Adrenal gland (tissue), 12 donors: ENCODE results near the gene SFI1. TPM values are rescaled to one million over a fixed set of nuclear protein-coding genes. Genes with fewer than 3 reads are reported as not detected.

ENCODE experiments used
- DNase-seq, 7 donors: peaks; one replicate each; pipeline ENCODE4 v3.0.0-alpha.2; 2019 to 2020
- H3K27ac ChIP-seq, 5 donors: fragments of 200-600 bp; sonication (generic) in 4 of 5; 1 replicate in 3 of 5; 2 replicates in 2 of 5; pipeline versions ENCODE4 v1.5.1 to v1.8.0; 2016 to 2020; ENCODE audit warnings: mild to moderate bottlenecking in 1 of 5
- H3K27me3 ChIP-seq: fragments of 200-600 bp; 2 replicates; pipeline ENCODE4 v1.8.0; 2021
- H3K36me3 ChIP-seq, 2 donors: fragments of 200-600 bp; replicated peaks in 1 of 2; 1 replicate in 1 of 2; 2 replicates in 1 of 2; pipeline versions ENCODE4 v1.5.1 to v1.8.0; 2018 to 2022
- H3K4me1 ChIP-seq, 2 donors: fragments of 200-600 bp; replicated peaks in 1 of 2; 1 replicate in 1 of 2; 2 replicates in 1 of 2; pipeline versions ENCODE4 v1.5.1 to v1.8.0; 2018 to 2021
- H3K4me3 ChIP-seq, 4 donors: fragments of 200-600 bp; sonication (generic) in 3 of 4; one replicate each; pipeline ENCODE4 v1.5.1; 2016 to 2018
- H3K9me3 ChIP-seq, 3 donors: fragments of 200-600 bp; sonication (generic) in 1 of 3; replicated peaks in 1 of 3; 1 replicate in 2 of 3; 2 replicates in 1 of 3; pipeline versions ENCODE4 v1.5.1 to v1.8.0; 2016 to 2021
- CTCF ChIP-seq, 6 experiments: fragments of 450-650 bp in 4 of 6; fragments of 200-600 bp in 2 of 6; sonication (generic) in 1 of 6; IDR thresholded peaks; 1 replicate in 5 of 6; 2 replicates in 1 of 6; pipeline versions ENCODE4 v1.5.1 to v1.8.0; 2016 to 2021; ENCODE audit warnings: antibody characterized with exemption in 6 of 6, mild to moderate bottlenecking in 2 of 6, moderate library complexity in 1 of 6
- POLR2A ChIP-seq, 2 donors: fragments of 450-650 bp; IDR thresholded peaks; one replicate each; pipeline ENCODE4 v1.6.1; 2017; ENCODE audit warnings: antibody characterized with exemption in 2 of 2, mild to moderate bottlenecking in 2 of 2, moderate library complexity in 1 of 2
- WGBS, 4 donors: extraction: QIAGEN DNeasy Blood & Tissue Kit in 2 of 4; methylation state at CpG; one replicate each; pipeline versions ENCODE4 v1.1.5 to v1.1.7; 2013 to 2017; 5-methylcytosine and 5-hydroxymethylcytosine counted together
- intact Hi-C, 2 donors: fragments of 100-400 bp; cut with DNase I; formaldehyde crosslinking; loops; one replicate each; pipeline versions ENCODE4 v1.14.1 to v1.15.0; 2022 to 2023
- polyA plus RNA-seq, 3 donors: library from polyadenylated mRNA; stranded (reverse); fragments of 200-250 nt in 2 of 3; fragments of 350-450 nt in 1 of 3; fragmentation: Illumina TruSeq in 1 of 3; extraction: RNeasy Lipid Tissue Mini Kit (QIAGEN cat#74804) in 1 of 3; gene quantifications; one replicate each; pipeline ENCODE4 v1.2.3, GENCODE V29; 2013 to 2014
- total RNA-seq, 9 donors: library from RNA; depleted of rRNA in 4 of 9; stranded (reverse); fragments of >200 nt in 4 of 9; fragments of 120-200 nt in 1 of 9; fragmentation: NEBNext Ultra II Directional in 1 of 9; extraction: Animal tissue kit (Norgen Biotek cat#: 25700) in 1 of 9; gene quantifications; one replicate each; pipeline versions ENCODE4 v1.1.0 to v1.2.4, GENCODE V29; 2013 to 2023
- donor health status: healthy with polysubstance abuse.
- donor health status: Bipolar disorder and iron deficiency.
- donor health status: DM: yes; HTN: yes; CAD: no.
- donor health status: DM: no; HTN: no; CAD: no.
- donor health status: DM: no; HTN: no; CAD: no.
- donor health status: DM: yes; HTN: yes; CAD: no.

Gene SFI1
- total and polyA plus RNA-seq, 12 donors: 13.4 to 130 (median 33.1) TPM

- H3K4me3 ChIP-seq: peak overlapping the region in 2 of 4 donors; percentile 6 to 42
- H3K27ac ChIP-seq: peak overlapping the region in 4 of 5 donors; percentile 31 to 92 (median 68)
- DNase-seq: peak in 3 of 7 donors; percentile 41 to 63 (median 57)
- H3K36me3 ChIP-seq: no peaks in the 10 kb centered on the region
- H3K4me1 ChIP-seq: no peaks in the 10 kb centered on the region
- WGBS, 4 donors: 54 to 69% (median 64%) methylated on average over 7 to 15 of the region's 15 CpGs
- H3K9me3 ChIP-seq: no peaks in the 10 kb centered on the region
- H3K27me3 ChIP-seq: no peaks in the 10 kb centered on the region
- no peak for TF ChIP-seq CTCF (IDR thresholded peaks at IDR 0.05)
- TF ChIP-seq POLR2A (IDR thresholded peaks at IDR 0.05): no peak
- intact Hi-C loops: no loop called here
Measured at GRCh38 chr22:31637891-31638618, 141.7 kb downstream of the SFI1 start.

GRCh38 chr22:31639436-31640039, 143.2 kb downstream of the SFI1 start:
- H3K4me3 ChIP-seq: no peak overlapping the region
- H3K9me3 ChIP-seq: no peaks in the 10 kb centered on the region
- H3K27ac ChIP-seq: peak overlapping the region in 1 of 5 donors; percentile 3
- intact Hi-C loops: no loop called here
- 77 to 83% (median 80%) methylated on average over 4 of the region's 4 CpGs for WGBS, 4 donors
- H3K27me3 ChIP-seq: no peaks in the 10 kb centered on the region
- no peaks in the 10 kb centered on the region for H3K4me1 ChIP-seq
- no peak for TF ChIP-seq POLR2A (IDR thresholded peaks at IDR 0.05)
- no peak for TF ChIP-seq CTCF (IDR thresholded peaks at IDR 0.05)
- DNase-seq: no peak
- no peaks in the 10 kb centered on the region for H3K36me3 ChIP-seq

DNA sequence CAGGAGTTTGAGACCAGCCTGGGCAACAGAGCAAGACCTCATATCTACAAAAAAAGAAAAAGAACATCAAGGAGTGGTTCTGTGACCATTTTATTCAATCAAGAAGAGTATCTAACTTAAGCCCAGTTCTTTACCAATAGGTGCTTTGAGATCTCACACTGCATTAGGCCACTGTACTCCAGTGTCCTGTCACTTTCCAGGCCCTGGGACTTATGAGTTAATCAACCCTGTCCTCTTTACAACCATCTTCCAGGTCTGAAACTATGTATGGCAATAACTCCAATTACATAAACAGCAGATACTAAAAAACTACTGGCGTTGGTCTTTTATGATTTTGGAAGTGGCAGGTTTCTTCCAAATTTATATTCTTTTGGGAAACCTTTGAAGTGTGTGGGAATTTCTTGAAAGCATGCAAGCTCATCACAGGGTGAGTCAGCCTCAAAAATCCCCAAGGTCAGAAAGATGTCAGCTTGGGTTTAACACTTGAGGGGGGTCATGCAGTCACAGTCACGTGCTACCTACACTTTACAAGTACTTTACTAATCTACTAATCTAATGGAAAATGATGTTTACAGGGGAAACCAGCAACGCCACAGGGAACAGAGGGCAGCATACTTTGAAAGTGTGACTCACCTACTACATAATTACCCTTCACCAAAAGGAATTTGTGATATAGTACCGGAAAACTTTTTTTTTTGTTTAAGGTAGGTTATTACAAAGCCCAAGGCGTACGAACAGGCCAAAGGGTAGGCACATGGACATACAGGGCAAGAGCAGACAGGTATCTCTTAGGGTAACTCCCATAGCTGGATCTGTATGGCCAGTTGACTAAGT, 150.1 kb downstream of the SFI1 start:
- DNase-seq: peak; percentile 57 to 89 (median 84)
- H3K27ac ChIP-seq: peak overlapping the region; percentile 34 to 87 (median 78)
- intact Hi-C loops: no loop called here
- no peaks in the 10 kb centered on the region for H3K9me3 ChIP-seq
- peaks cover 16 to 21% of the 10 kb centered on the region in 2 donors for H3K4me1 ChIP-seq
- TF ChIP-seq POLR2A (IDR thresholded peaks at IDR 0.05) (peak in 1 of 2 donors; percentile 35), CTCF (IDR thresholded peaks at IDR 0.05) (no peak)
- no peaks in the 10 kb centered on the region for H3K27me3 ChIP-seq
- peaks cover 0 to 3% of the 10 kb centered on the region in 2 donors for H3K36me3 ChIP-seq
- WGBS, 4 donors: 49 to 60% (median 54%) methylated on average over 6 of the region's 6 CpGs
- no peak overlapping the region for H3K4me3 ChIP-seq

DNA sequence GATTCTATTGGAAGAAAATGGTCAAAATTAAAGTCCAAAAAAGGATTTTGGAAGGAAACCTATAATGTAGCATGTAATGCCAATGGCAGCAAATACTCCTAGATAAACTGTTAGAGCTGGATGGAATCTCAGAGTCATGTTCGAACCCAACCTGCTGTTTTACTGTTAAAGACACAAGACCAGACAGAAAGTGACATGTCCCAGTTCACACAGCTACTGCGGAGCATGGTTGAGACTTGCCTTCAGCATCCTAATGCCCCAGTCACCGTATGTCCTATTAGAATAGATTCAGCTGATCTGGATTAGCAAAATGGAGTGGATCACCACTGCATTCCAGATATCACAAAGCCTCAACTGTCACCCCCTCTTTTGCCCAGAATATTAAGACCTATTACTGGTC, 150.7 kb downstream of the SFI1 start:
- WGBS, 4 donors: 94 to 100% (median 96%) methylated on average over 3 of the region's 3 CpGs
- Histone ChIP-seq H3K4me1 (peaks cover 16 to 21% of the 10 kb centered on the region in 2 donors), H3K27me3 (no peaks in the 10 kb centered on the region), H3K9me3 (no peaks in the 10 kb centered on the region), H3K27ac (peak overlapping the region; percentile 34 to 87 (median 78)), H3K4me3 (no peak overlapping the region), H3K36me3 (peaks cover 0 to 3% of the 10 kb centered on the region in 2 donors)
- no peak for DNase-seq
- TF ChIP-seq POLR2A (IDR thresholded peaks at IDR 0.05) (no peak), CTCF (IDR thresholded peaks at IDR 0.05) (no peak)
- intact Hi-C loops: no loop called here
